ENCODE results near the gene C6orf163.
A peak's percentile ranks its signal among the peaks of the same experiment; 100 is the strongest.

C6orf163 gene

GRCh38 chr6:87366072-87366827 is 21.6 kb downstream of the C6orf163 start:
- no peak overlapping the region for H3K27ac ChIP-seq (ENCODE audit: poor library complexity, severe bottlenecking)
- TF ChIP-seq CTCF (IDR thresholded peaks at IDR 0.05; ENCODE audit: poor library complexity, severe bottlenecking) = no peak
- no peaks in the 10 kb centered on the region for H3K36me3 ChIP-seq (ENCODE audit: low read depth)
- no peak overlapping the region for H3K4me3 ChIP-seq (ENCODE audit: severe bottlenecking)
- ATAC-seq (ENCODE audit: low read depth) (no peak; the same call in 2 of the 3 replicates), DNase-seq (ENCODE audit: low spot score) (no peak)
- no peaks in the 10 kb centered on the region for H3K27me3 ChIP-seq (ENCODE audit: insufficient read depth, poor library complexity, severe bottlenecking)
- peaks cover 3% of the 10 kb centered on the region for H3K9me3 ChIP-seq (ENCODE audit: severe bottlenecking)
- H3K4me1 ChIP-seq (ENCODE audit: insufficient read depth, poor library complexity, severe bottlenecking) = no peaks in the 10 kb centered on the region

GRCh38 chr6:87366899-87367298 is 22.3 kb downstream of the C6orf163 start:
- ATAC-seq (ENCODE audit: low read depth) (no peak), DNase-seq (ENCODE audit: low spot score) (no peak)

GRCh38 chr6:87373377-87373776 is 28.8 kb downstream of the C6orf163 start:
- H3K4me3 ChIP-seq (ENCODE audit: severe bottlenecking) = no peak overlapping the region
- DNase-seq (ENCODE audit: low spot score) (no peak), ATAC-seq (ENCODE audit: low read depth) (no peak)
- no peak for TF ChIP-seq CTCF (IDR thresholded peaks at IDR 0.05; ENCODE audit: poor library complexity, severe bottlenecking)
- H3K36me3 ChIP-seq (ENCODE audit: low read depth) = no peaks in the 10 kb centered on the region
- H3K4me1 ChIP-seq (ENCODE audit: insufficient read depth, poor library complexity, severe bottlenecking) = peaks cover 10% of the 10 kb centered on the region
- H3K9me3 ChIP-seq (ENCODE audit: severe bottlenecking) = no peaks in the 10 kb centered on the region
- no peak overlapping the region for H3K27ac ChIP-seq (ENCODE audit: poor library complexity, severe bottlenecking)
- H3K27me3 ChIP-seq (ENCODE audit: insufficient read depth, poor library complexity, severe bottlenecking) = no peaks in the 10 kb centered on the region

More at GRCh38 chr6:87366899-87367298, 22.3 kb downstream of the C6orf163 start:
- H3K27me3 ChIP-seq (ENCODE audit: insufficient read depth, poor library complexity, severe bottlenecking) = no peaks in the 10 kb centered on the region
- no peaks in the 10 kb centered on the region for H3K36me3 ChIP-seq (ENCODE audit: low read depth)
- H3K4me3 ChIP-seq (ENCODE audit: severe bottlenecking) = no peak overlapping the region
- peaks cover 3% of the 10 kb centered on the region for H3K9me3 ChIP-seq (ENCODE audit: severe bottlenecking)
- H3K27ac ChIP-seq (ENCODE audit: poor library complexity, severe bottlenecking) = no peak overlapping the region
- TF ChIP-seq CTCF (IDR thresholded peaks at IDR 0.05; ENCODE audit: poor library complexity, severe bottlenecking) = no peak
- no peaks in the 10 kb centered on the region for H3K4me1 ChIP-seq (ENCODE audit: insufficient read depth, poor library complexity, severe bottlenecking)

- DNase-seq (ENCODE audit: low spot score) = no peak
- no peak for TF ChIP-seq CTCF (IDR thresholded peaks at IDR 0.05; ENCODE audit: poor library complexity, severe bottlenecking)
These were observed 30.7 kb downstream of the C6orf163 start for GRCh38 chr6:87375315-87375714.

GRCh38 chr6:87376643-87377042 is 32.0 kb downstream of the C6orf163 start:
- Histone ChIP-seq H3K4me3 (ENCODE audit: severe bottlenecking) (no peak overlapping the region), H3K36me3 (ENCODE audit: low read depth) (no peaks in the 10 kb centered on the region), H3K27ac (ENCODE audit: poor library complexity, severe bottlenecking) (no peak overlapping the region), H3K4me1 (ENCODE audit: insufficient read depth, poor library complexity, severe bottlenecking) (peaks cover 10% of the 10 kb centered on the region), H3K9me3 (ENCODE audit: severe bottlenecking) (no peaks in the 10 kb centered on the region), H3K27me3 (ENCODE audit: insufficient read depth, poor library complexity, severe bottlenecking) (no peaks in the 10 kb centered on the region)
- no peak for TF ChIP-seq CTCF (IDR thresholded peaks at IDR 0.05; ENCODE audit: poor library complexity, severe bottlenecking)
- no peak for ATAC-seq (ENCODE audit: low read depth)
- DNase-seq (ENCODE audit: low spot score) = no peak

More at GRCh38 chr6:87375315-87375714, 30.7 kb downstream of the C6orf163 start:
- H3K27ac ChIP-seq (ENCODE audit: poor library complexity, severe bottlenecking) = no peak overlapping the region
- no peaks in the 10 kb centered on the region for H3K9me3 ChIP-seq (ENCODE audit: severe bottlenecking)
- no peaks in the 10 kb centered on the region for H3K36me3 ChIP-seq (ENCODE audit: low read depth)
- peak; percentile 64; the same call in 2 of the 3 replicates for ATAC-seq (ENCODE audit: low read depth)
- peaks cover 10% of the 10 kb centered on the region for H3K4me1 ChIP-seq (ENCODE audit: insufficient read depth, poor library complexity, severe bottlenecking)
- no peak overlapping the region for H3K4me3 ChIP-seq (ENCODE audit: severe bottlenecking)
- no peaks in the 10 kb centered on the region for H3K27me3 ChIP-seq (ENCODE audit: insufficient read depth, poor library complexity, severe bottlenecking)
